ENCODE measurements around the gene KRTAP5-6. TPM values are rescaled to one million over a fixed set of nuclear protein-coding genes. Genes with fewer than 3 reads are reported as not detected.

The KRTAP5-6 gene
- polyA plus RNA-seq, 1 donor (not counting 4 experiments of a cell fraction or from before 2014, with no cell fraction given), result not detected

DNA sequence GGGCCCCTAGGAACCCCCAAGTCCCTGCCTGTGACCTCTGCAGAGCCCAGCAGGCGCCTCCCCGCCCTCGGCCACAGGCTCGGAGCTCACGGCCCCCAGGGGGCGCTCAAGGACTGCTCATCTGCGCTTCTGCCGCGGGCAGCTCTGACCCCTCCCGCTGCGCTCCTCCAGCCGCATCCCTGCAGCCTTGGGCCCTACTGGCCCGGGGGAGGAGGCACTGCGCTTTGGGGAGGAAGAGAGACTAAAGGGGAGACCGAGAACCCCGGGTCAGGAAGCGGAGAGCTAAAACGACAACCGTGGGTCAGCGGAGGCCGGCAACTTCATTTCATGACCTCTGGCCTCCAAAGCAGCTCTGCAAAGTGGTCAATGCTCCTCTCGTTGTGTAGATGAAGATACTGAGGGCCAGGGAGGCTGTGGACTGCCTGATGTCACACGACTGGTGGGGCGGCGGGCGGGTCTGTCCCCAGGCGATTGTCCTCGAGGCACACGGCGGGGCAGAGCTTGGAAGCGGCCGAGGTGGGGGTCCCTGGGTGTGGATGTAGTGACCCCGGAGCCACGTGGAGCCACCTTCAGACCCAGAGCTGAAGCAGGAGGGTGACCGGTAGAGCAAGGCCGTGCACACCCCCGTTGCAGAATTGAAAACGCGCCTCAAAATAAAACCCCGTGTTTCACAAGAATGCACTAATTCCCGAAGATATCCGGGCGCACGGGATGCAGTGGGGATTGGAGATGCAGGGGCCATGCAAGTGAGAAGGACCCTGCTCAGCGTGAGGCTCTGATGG, 2.7 kb upstream of the KRTAP5-6 start:
- no peak overlapping the region for H2AFZ ChIP-seq (ENCODE audit: control insufficient read depth, low read length)
- H3K36me3 ChIP-seq (ENCODE audit: control insufficient read depth in 2 of 2, extremely low read depth in 1 of 2, insufficient read depth in 2 of 2, low read length in 2 of 2), result no peaks in the 10 kb centered on the region
- no peaks in the 10 kb centered on the region for H3K9me3 ChIP-seq (ENCODE audit: control insufficient read depth, low read depth, low read length)
- no peaks in the 10 kb centered on the region for H3K79me2 ChIP-seq (ENCODE audit: control insufficient read depth, insufficient read depth, low read length)
- peaks cover 3% of the 10 kb centered on the region for H3K27me3 ChIP-seq (ENCODE audit: control insufficient read depth, extremely low read depth, insufficient read depth, low read length)
- no peak for TF ChIP-seq EZH2 (IDR thresholded peaks at IDR 0.05; ENCODE audit: low read length)
- TF ChIP-seq, protein P1, sequence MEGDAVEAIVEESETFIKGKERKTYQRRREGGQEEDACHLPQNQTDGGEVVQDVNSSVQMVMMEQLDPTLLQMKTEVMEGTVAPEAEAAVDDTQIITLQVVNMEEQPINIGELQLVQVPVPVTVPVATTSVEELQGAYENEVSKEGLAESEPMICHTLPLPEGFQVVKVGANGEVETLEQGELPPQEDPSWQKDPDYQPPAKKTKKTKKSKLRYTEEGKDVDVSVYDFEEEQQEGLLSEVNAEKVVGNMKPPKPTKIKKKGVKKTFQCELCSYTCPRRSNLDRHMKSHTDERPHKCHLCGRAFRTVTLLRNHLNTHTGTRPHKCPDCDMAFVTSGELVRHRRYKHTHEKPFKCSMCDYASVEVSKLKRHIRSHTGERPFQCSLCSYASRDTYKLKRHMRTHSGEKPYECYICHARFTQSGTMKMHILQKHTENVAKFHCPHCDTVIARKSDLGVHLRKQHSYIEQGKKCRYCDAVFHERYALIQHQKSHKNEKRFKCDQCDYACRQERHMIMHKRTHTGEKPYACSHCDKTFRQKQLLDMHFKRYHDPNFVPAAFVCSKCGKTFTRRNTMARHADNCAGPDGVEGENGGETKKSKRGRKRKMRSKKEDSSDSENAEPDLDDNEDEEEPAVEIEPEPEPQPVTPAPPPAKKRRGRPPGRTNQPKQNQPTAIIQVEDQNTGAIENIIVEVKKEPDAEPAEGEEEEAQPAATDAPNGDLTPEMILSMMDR (optimal IDR thresholded peaks at IDR 0.05 in 1 of 3, IDR thresholded peaks at IDR 0.05 in 1 of 3, conservative IDR thresholded peaks at IDR 0.05 in 1 of 3; ENCODE audit: extremely low read depth in 1 of 3, insufficient read depth in 2 of 3, low read length in 3 of 3), result peak; percentile 62 to 97 (median 89)
- no peak for DNase-seq (ENCODE audit: low read depth, low spot score)
- dilution Hi-C loops (cut with MboI; ENCODE audit: extremely low pct_ligation_motif_present, low sequenced_read_pairs), result no loop called here
- no peak overlapping the region for H3K9ac ChIP-seq (ENCODE audit: control insufficient read depth, extremely low read depth, insufficient read depth, low read length)
- no peak overlapping the region for H3K4me3 ChIP-seq (ENCODE audit: control insufficient read depth in 2 of 3, extremely low read depth in 1 of 3, insufficient read depth in 2 of 3, low read depth in 1 of 3, low read length in 3 of 3)
- H3K9me1 ChIP-seq (ENCODE audit: control insufficient read depth, extremely low read depth, insufficient read depth, low read length), result no peaks in the 10 kb centered on the region
- H3K27ac ChIP-seq (ENCODE audit: control insufficient read depth, insufficient read depth, low read length), result no peak overlapping the region
- H4K20me1 ChIP-seq (ENCODE audit: control insufficient read depth, extremely low read depth, insufficient read depth, low read length), result no peaks in the 10 kb centered on the region
- peak overlapping the region; percentile 88 for H3K4me2 ChIP-seq (ENCODE audit: control insufficient read depth, extremely low read depth, insufficient read depth, low read depth, low read length)
- peaks cover 7% of the 10 kb centered on the region for H3K4me1 ChIP-seq (ENCODE audit: control insufficient read depth, extremely low read depth, insufficient read depth, low read length)
- no peak for FAIRE-seq

DNA sequence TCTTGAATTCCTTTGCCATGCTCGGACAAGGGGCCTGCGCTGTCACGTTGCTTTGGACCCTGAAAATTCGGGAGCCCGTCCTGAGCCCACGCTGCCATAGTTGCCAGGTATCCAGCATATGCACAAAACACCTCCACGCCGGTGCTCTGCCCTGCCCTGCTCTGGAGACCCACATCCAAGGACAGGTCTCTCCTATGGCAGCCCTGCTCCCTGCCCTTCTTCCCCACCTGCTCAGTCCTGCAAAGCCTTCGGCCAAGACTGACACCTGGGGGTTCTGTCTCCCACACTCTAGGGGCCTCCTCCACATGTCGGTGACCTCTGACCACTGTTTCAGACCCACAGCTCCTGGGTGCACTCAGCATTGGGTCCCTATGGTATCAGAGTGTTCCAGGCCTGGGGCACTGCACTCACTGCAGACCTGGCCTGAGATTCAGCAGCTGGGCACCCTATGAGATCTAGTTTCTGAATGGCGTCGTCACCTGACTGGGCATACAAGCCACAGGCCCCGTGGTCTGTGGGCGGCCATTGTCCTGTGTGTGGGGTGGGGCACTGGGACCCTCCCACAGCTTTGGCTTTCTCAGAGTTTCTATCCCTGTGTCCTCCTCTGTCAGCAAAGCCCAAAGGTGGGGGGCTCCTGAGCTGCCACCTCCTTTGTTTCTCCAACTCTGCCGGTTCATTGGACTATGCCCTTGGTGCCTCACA, 2.0 kb upstream of the KRTAP5-6 start:
- Histone ChIP-seq H3K9ac (ENCODE audit: control insufficient read depth, extremely low read depth, insufficient read depth, low read length) (no peak overlapping the region), H3K9me1 (ENCODE audit: control insufficient read depth, extremely low read depth, insufficient read depth, low read length) (no peaks in the 10 kb centered on the region), H3K9me3 (ENCODE audit: control insufficient read depth, low read depth, low read length) (no peaks in the 10 kb centered on the region), H3K27me3 (ENCODE audit: control insufficient read depth, extremely low read depth, insufficient read depth, low read length) (peaks cover 3% of the 10 kb centered on the region), H3K36me3 (ENCODE audit: control insufficient read depth in 2 of 2, extremely low read depth in 1 of 2, insufficient read depth in 2 of 2, low read length in 2 of 2) (no peaks in the 10 kb centered on the region), H3K27ac (ENCODE audit: control insufficient read depth, insufficient read depth, low read length) (no peak overlapping the region), H3K79me2 (ENCODE audit: control insufficient read depth, insufficient read depth, low read length) (no peaks in the 10 kb centered on the region), H2AFZ (ENCODE audit: control insufficient read depth, low read length) (no peak overlapping the region), H3K4me2 (ENCODE audit: control insufficient read depth, extremely low read depth, insufficient read depth, low read depth, low read length) (no peak overlapping the region), H4K20me1 (ENCODE audit: control insufficient read depth, extremely low read depth, insufficient read depth, low read length) (no peaks in the 10 kb centered on the region), H3K4me1 (ENCODE audit: control insufficient read depth, extremely low read depth, insufficient read depth, low read length) (peaks cover 7% of the 10 kb centered on the region), H3K4me3 (ENCODE audit: control insufficient read depth in 2 of 3, extremely low read depth in 1 of 3, insufficient read depth in 2 of 3, low read depth in 1 of 3, low read length in 3 of 3) (no peak overlapping the region)
- no peak for DNase-seq (ENCODE audit: low read depth, low spot score)
- no peak for FAIRE-seq
- TF ChIP-seq, protein P1 (optimal IDR thresholded peaks at IDR 0.05 in 1 of 3, IDR thresholded peaks at IDR 0.05 in 1 of 3, conservative IDR thresholded peaks at IDR 0.05 in 1 of 3; ENCODE audit: extremely low read depth in 1 of 3, insufficient read depth in 2 of 3, low read length in 3 of 3), result no peak
- no peak for TF ChIP-seq EZH2 (IDR thresholded peaks at IDR 0.05; ENCODE audit: low read length)
- dilution Hi-C loops (cut with MboI; ENCODE audit: extremely low pct_ligation_motif_present, low sequenced_read_pairs), result no loop called here
